HFFc6 (cell line): ENCODE results near the gene HSD11B1L. TPM values are rescaled to one million over a fixed set of nuclear protein-coding genes. Genes with fewer than 3 reads are reported as not detected.
A peak's percentile ranks its signal among the peaks of the same experiment; 100 is the strongest.

Experiments
- DNase-seq: peaks from one replicate; pipeline ENCODE4 v3.0.0-alpha.2; 2018
- H3K27ac Mint-ChIP-seq: 2 replicates; pipeline ENCODE4 v1.8.0; 2020; ENCODE audit warnings: mild to moderate bottlenecking, mixed read lengths
- H3K27me3 Mint-ChIP-seq: 2 replicates; pipeline ENCODE4 v1.8.0; 2021; ENCODE audit warnings: mild to moderate bottlenecking, moderate library complexity, mixed read lengths; ENCODE audit not compliant: insufficient read depth
- H3K36me3 Mint-ChIP-seq: 2 replicates; pipeline ENCODE4 v1.8.0; 2021; ENCODE audit warnings: low read depth, mixed read lengths
- H3K4me1 Mint-ChIP-seq: 2 replicates; pipeline ENCODE4 v1.8.0; 2020; ENCODE audit warnings: low read depth, mixed read lengths
- H3K4me3 Mint-ChIP-seq: 2 replicates; pipeline ENCODE4 v1.8.0; 2020; ENCODE audit warnings: mild to moderate bottlenecking, moderate library complexity, mixed read lengths
- H3K9me3 Mint-ChIP-seq: 2 replicates; pipeline ENCODE4 v1.8.0; 2020; ENCODE audit warnings: mild to moderate bottlenecking, mixed read lengths
- CTCF ChIP-seq: fragments of 200-600 bp; sonication (generic); IDR thresholded peaks from 2 replicates; pipeline ENCODE4 v1.5.0; 2021; ENCODE audit warnings: antibody characterized with exemption, mild to moderate bottlenecking
- total RNA-seq, 6 experiments: library from RNA; stranded (reverse); fragmentation: NEBNext Ultra II Directional; extraction: Animal tissue kit (Norgen Biotek cat#: 25700); gene quantifications; 2 replicates in 1 of 6; 3 replicates in 5 of 6; pipeline ENCODE4 v1.2.3, GENCODE V29; 2021

HSD11B1L gene
- total RNA-seq, 6 experiments from 2014 or later: 3.5 to 9.1 (median 4.5) TPM

DNA sequence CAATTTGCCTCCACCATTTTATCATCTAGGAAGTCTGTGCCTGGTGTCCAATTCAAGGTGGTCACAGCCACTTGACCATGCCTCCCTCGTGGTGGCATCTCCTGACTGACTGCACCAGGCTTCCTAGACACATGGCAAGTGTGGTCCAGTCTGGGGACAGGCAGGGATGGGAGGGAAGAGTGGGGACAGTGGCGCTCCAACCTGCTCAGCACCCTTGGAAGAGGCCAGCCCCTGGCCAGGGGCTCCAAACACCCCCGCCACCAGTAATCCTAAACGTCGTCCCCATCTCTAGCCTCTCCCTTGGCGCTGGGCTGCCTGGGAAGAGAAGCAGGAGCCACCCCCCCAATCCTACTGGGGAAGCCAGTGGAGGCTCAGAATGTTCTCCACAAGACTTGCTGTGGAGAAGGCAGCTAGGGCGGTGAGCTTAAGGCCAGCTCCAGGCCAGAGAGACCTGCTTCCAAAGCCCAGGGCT lies 11.9 kb downstream of the HSD11B1L start:
- no peaks in the 10 kb centered on the region for H3K9me3 Mint-ChIP-seq
- peak overlapping the region; percentile 99 for H3K4me3 Mint-ChIP-seq
- H3K4me1 Mint-ChIP-seq: peaks cover 16% of the 10 kb centered on the region
- peaks cover 30% of the 10 kb centered on the region for H3K36me3 Mint-ChIP-seq
- no peak for DNase-seq
- peaks cover 24% of the 10 kb centered on the region for H3K27me3 Mint-ChIP-seq
- TF ChIP-seq CTCF: no peak
- H3K27ac Mint-ChIP-seq: peak overlapping the region; percentile 69

- peaks cover 24% of the 10 kb centered on the region for H3K27me3 Mint-ChIP-seq
- no peak overlapping the region for H3K27ac Mint-ChIP-seq
- H3K9me3 Mint-ChIP-seq: no peaks in the 10 kb centered on the region
- peaks cover 16% of the 10 kb centered on the region for H3K4me1 Mint-ChIP-seq
- no peak for DNase-seq
- TF ChIP-seq CTCF: no peak
- H3K36me3 Mint-ChIP-seq: peaks cover 27% of the 10 kb centered on the region
- peak overlapping the region; percentile 15; the same call in 1 of the 2 replicates for H3K4me3 Mint-ChIP-seq
Observed at GRCh38 chr19:5693195-5694166, 12.7 kb downstream of the HSD11B1L start.

DNA sequence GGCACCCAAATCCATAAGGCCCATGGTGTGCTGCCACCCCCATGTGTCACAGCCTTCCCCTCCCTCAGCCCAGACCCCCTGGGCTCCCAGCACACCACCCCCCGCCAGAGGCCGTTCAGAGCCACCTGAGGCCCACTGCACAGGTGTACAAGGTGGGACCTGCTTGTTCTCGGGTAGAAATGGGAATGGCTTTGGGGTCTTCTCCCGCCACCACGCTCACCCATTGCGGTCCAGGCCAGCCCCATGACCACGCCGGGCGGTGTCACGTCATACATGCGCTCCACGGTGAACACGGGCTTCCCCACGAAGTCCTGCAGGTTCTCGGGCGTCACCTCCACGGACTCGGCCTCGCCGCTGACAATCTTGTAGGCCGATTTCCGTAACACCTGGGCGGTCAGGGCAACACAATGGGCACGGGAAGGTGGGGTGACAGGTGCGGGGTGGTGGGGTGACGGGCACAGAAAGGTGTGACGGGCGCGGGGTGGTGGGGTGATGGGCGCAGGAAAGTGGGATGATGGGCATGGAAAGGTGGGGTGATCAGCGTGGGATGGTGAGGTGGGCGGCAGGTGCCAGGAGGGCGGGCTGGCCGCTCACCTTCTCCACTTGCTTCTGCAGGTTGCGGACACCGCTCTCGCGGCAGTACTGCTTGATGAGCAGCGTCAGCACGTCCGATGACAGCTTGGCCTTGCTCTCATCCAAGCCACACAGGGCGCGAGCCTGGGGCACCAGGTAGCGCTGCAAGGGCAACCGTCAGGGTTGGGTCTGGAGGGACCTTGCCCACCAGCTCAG lies 13.5 kb downstream of the HSD11B1L start:
- Mint-ChIP-seq H3K4me1 (peaks cover 16% of the 10 kb centered on the region), H3K9me3 (no peaks in the 10 kb centered on the region), H3K27ac (peak overlapping the region; percentile 26; the same call in 1 of the 2 replicates), H3K4me3 (no peak overlapping the region), H3K36me3 (peaks cover 34% of the 10 kb centered on the region), H3K27me3 (peaks cover 27% of the 10 kb centered on the region)
- no peak for TF ChIP-seq CTCF
- no peak for DNase-seq

DNA sequence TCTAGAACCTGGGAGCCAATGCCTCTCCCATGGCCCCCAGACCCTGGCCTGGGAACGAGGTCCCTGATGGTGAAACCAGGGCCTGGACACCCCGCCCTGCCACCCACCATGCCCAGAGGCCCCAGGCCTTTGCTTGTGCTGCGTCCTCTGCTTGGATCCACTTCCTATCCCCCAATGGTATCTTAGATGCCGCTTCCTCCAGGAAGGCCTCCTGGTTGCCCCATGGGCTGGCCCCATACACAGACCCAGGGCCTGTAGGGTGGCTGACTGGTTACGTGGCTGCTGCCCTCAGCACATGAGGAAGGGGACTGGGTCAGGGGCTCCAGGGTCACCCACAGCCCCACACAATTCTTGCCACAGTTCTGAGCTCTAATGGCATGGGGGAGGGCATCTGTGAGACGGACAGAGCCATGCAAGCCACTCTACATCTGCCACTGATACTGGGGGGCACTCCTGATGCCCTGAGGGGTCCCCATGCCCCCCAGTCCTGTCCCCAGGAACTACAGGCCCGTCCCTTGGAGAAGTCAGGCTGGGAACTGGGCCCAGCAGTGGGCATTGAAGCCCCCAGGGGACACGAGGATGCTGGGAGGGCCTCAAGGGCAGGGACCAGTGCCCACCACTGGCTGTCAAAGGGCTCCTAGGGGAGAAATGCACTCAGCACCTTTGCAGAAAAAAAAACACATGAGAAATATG lies 14.3 kb downstream of the HSD11B1L start:
- TF ChIP-seq CTCF: no peak
- Mint-ChIP-seq H3K4me1 (peaks cover 11% of the 10 kb centered on the region), H3K4me3 (no peak overlapping the region), H3K27ac (no peak overlapping the region), H3K27me3 (peaks cover 27% of the 10 kb centered on the region), H3K9me3 (no peaks in the 10 kb centered on the region), H3K36me3 (peaks cover 34% of the 10 kb centered on the region)
- DNase-seq: no peak

GRCh38 chr19:5695649-5696195 lies 14.9 kb downstream of the HSD11B1L start:
- no peak for DNase-seq
- no peak overlapping the region for H3K27ac Mint-ChIP-seq
- H3K4me1 Mint-ChIP-seq: peaks cover 10% of the 10 kb centered on the region; the same call in 1 of the 2 replicates
- no peak overlapping the region for H3K4me3 Mint-ChIP-seq
- TF ChIP-seq CTCF: no peak
- H3K27me3 Mint-ChIP-seq: peaks cover 23% of the 10 kb centered on the region
- H3K36me3 Mint-ChIP-seq: peaks cover 29% of the 10 kb centered on the region
- no peaks in the 10 kb centered on the region for H3K9me3 Mint-ChIP-seq
